Measurements from ENCODE around the gene FAM25G. TPM values are rescaled to one million over a fixed set of nuclear protein-coding genes. Genes with fewer than 3 reads are reported as not detected.
"Not testable (repeated sequence)": the region's sequence is repeated elsewhere in the genome, so short reads cannot be mapped to it uniquely, and the experiment has no call there.

The FAM25G gene
- total RNA-seq, 1 donor from 2014 or later = not detected

DNA sequence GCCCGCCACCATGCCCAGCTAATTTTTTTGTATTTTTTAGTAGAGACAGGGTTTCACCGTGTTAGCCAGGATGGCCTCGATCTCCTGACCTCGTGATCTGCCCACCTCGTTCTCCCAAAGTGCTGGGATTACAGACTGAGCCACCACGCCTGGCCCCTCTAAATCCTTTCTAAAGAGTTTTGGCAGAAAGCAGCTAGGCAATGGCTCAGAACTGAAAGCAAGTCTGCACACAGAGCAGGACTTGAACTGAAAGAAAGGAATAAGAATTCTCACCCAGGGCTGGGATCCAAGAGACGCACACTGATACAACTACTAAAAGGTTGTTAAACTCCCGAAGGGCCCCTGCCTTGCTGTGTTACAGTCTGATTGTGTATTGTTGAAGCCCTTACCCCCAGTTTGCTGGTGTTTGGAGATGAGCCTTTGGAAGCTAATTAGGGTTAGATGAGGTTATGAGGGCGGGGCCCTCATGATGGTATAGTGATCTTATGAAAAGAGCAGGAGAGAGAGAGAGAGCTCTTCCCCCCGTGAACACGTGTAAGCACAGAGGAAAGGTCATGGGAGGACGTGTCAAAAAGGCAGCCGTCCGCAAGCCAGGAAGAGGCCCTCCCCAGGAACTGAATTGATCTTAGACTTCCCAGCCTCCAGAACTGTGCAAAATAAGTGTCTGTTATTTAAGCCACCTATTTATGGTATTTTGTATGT, 26.1 kb downstream of the FAM25G start:
- not testable (repeated sequence) for DNase-seq (ENCODE audit: low read depth)

- DNase-seq (ENCODE audit: low read depth) = not testable (repeated sequence)
Observed at GRCh38 chr10:47462577-47463358, 28.7 kb downstream of the FAM25G start.

DNA sequence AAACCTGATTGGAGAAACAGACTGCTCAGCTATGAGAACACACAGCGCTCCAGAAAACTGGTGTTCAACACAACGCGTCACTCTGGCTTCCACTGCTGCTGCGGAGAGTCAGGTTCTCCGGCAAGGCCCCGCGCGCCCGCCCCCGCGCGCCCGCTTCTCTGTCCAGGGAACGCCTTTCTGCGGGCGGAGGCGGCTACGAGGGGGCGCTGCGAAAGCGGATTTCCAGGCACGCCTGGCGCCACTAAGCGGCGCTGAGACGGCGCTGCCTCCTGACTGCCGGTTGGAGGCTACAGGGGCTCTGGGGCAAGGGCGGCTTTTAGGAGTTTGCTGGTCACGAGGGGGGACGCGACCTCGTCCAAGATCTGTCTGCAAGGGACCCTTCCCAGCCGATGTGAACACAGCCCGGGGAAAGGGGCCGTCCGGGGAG, 30.2 kb downstream of the FAM25G start:
- DNase-seq (ENCODE audit: low read depth) = peak; percentile 53

GRCh38 chr10:47458466-47459154, 32.9 kb downstream of the FAM25G start:
- DNase-seq (ENCODE audit: low read depth) = peak; percentile 80

DNA sequence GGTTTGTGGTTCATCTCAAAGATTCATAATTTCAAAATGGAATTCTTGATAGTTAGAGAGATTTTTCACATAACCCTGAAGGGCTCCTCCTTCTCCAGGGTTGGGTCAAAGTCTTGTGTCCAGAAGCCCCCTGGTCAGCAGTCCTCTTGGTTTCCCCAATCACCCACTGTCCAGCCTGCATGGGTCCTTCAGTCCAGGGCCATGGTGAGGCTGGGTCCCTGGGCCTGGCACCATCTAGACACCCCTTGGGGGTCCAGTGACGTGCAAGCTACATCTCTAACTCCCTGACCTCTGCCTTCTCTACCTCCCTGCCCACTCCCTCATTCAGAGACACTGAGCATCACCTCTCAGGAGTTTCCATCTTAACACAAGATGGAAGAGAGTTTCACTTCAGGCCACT, 33.7 kb downstream of the FAM25G start:
- no peak for DNase-seq (ENCODE audit: low read depth)

- DNase-seq (ENCODE audit: low read depth) = no peak
Observed at GRCh38 chr10:47457528-47457820, 34.0 kb downstream of the FAM25G start.

- DNase-seq (ENCODE audit: low read depth) = no peak
Observed at GRCh38 chr10:47456794-47457527, 34.5 kb downstream of the FAM25G start.

GRCh38 chr10:47456079-47456785, 35.3 kb downstream of the FAM25G start:
- no peak for DNase-seq (ENCODE audit: low read depth)

- not testable (repeated sequence) for DNase-seq (ENCODE audit: low read depth)
Observed at GRCh38 chr10:47455350-47456078, 36.0 kb downstream of the FAM25G start.

DNA sequence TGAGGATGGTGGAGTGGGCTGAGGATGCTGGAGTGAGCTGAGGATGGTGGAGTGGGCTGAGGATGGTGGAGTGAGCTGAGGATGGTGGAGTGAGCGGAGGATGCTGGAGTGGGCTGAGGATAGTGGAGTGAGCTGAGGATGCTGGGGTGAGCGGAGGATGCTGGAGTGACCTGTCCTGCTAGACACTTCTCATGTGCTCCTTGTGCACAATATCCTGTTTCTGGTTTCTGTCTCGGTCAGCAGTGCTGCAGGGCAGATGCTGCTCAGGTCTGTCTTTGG, 36.8 kb downstream of the FAM25G start:
- DNase-seq (ENCODE audit: low read depth) = no peak

DNA sequence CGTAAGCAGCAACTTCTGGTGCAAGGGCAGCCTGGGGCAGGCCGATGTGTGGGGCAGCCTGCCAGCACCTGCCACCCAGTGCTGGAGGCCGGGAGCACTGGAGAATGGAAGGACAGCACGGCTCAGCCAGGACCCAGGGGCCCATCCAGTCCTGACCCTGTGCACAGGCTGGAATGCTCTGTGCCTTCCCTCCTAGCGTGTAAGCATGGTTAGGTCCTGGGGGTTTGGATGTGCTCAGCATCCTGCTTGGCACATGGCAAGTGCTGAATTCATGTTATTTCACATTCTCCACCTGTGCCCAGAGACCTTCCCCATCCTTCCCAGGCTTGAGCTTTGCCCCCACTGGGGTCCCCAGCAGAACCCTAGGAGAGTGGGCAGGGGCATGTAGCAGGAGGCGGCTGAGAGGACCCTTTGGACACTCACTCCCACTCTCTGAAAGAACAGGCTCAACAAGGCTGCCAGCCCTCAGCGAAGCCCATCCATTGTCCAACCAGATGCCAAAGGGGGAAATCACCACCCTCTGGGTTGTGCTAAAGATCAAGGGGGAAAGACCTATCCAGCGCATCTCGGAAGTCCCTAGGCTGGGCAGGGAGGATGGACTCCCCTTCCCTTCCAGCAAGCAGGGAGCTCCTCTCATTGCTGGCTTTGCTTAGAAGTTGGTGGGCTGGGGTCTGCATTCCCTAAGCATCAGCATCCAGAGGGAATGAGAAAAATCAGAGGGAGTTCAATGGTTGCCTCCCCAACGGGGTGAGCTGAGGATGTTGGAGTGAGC, 37.3 kb downstream of the FAM25G start:
- no peak for DNase-seq (ENCODE audit: low read depth)

- DNase-seq (ENCODE audit: low read depth) = no peak
Observed at GRCh38 chr10:47453141-47454007, 38.1 kb downstream of the FAM25G start.

DNA sequence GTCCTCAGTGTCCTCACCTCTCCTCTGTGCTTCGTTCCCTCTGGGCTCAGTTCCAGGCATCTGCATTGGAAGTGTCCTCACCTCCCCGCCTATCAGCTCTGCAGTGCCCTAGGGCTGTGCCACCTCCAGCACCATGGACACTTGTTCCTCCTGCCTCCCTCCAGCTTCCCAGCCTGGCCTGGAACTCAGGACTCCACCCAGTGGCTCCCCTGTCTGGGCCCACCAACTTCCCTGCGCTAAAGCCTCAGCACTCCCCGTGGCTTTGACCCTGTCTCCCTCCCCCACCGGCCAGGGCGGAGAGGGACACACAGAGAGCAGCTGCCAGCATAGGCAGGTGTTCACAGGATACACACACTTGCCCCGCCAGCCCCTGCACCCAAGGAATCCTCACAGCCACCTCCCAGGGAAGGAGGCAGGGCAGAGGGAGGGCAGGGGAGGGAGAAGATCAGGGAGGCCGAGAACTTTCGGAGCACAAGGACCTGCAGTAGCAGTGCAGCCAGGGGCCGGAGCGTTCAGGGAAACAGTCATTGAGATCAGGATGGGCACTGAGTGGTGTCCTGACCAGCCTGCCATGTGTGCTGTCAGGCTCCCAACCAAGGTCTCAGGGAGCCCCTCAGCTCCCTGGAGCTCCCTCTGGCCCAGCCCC, 38.9 kb downstream of the FAM25G start:
- no peak for DNase-seq (ENCODE audit: low read depth)

- DNase-seq (ENCODE audit: low read depth) = no peak
Observed at GRCh38 chr10:47451998-47452494, 39.5 kb downstream of the FAM25G start.

- no peak for DNase-seq (ENCODE audit: low read depth)
Observed at GRCh38 chr10:47451273-47451997, 40.1 kb downstream of the FAM25G start.

DNA sequence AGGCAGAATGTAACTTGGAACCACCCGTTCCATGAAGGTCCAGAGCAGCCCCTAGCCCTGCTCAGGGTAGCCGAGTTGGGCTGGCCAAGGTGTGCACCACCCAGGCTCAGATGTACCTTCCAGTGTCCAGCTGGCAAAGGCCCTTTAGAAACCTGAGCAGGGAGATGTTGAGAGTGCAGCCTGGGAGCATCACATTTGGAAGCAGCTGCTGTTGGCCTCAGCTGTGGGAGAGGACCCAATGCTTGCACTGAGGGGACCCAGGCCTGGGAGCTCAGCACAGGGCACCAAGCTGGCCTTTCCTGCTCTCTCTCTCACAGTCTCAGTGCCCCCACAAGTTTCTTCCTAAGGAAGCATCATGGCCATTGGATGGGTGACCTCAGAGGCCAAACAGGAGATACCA, 41.1 kb downstream of the FAM25G start:
- no peak for DNase-seq (ENCODE audit: low read depth)

GRCh38 chr10:47449979-47450378, 41.5 kb downstream of the FAM25G start:
- DNase-seq (ENCODE audit: low read depth) = no peak

Data from renal cortical epithelial cell (primary cell).